ENCODE data around the gene FGFR1OP2.
"Not testable (repeated sequence)": the region's sequence is repeated elsewhere in the genome, so short reads cannot be mapped to it uniquely, and the experiment has no call there.

Gene FGFR1OP2

DNA sequence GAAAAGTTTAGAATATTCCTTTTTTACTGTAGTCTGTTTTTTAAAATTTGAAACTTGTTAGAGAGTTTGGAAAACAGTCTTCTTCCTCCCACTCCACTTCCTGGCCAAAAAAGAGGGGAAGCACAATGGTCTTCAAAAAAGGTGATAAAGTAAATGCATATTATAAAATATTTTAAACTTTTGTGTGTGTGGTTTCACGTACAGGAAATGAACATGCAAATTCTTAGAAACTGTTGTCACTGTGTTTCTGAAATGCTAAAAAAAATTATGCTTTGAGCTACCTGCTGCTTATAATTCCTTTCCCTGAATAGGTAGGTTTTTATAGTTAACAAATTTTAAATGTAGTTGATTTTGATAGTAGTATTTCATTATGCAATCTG, 2.9 kb downstream of the FGFR1OP2 start:
- DNase-seq: no peak

DNA sequence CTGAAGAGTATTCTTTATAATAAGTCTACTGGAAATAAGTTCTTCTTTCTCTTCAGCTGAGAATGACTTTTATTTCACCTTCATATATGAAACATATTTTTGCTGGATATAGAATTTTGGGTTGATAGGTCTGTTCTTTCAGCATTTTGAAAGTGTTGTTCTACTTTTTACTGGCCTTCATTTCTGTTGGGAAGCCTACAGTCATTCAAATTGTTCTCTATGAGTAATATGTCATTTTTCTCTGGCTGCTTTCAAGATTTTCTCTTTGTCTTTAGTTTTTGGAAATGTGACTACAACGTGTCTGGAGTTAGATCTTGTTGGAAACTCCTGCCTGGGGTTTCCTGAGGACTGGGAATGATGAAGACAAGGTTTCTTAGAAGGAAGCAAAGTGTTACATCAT, 10.0 kb downstream of the FGFR1OP2 start:
- no peak for DNase-seq

DNA sequence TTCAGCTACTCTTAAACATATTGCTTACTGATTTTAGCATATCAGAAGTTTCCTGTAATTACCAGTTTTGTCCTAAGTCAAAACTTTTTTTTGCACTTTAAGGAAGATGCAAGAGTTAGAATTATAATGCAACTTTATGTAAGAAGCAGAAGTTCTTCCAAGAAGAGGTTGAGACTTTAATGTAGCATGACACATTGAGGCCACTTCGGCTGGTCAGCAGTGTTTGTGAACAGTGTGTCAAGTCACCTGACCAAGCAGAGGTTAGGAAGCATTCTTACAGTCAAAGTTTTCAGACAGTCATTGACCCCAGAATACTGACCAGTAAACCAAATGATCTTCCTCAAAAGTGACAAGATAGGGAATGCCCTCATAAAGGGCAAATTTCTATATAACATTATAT, 15.2 kb downstream of the FGFR1OP2 start:
- DNase-seq: no peak

DNA sequence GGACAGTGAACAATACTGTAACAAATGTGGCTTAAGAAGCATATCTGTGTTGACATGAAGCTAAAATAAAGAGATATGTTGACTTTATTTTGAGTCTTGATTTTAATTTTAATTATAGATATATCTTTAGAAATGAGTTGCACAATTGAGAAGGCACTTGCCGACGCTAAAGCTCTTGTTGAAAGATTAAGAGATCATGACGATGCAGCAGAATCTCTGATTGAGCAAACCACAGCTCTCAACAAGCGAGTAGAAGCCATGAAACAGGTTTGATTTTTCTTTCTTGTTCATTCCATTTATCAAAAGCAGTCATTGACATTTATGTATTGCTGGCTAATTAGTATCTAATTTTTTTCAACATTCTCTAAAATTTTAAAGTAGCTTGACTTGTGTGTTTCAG, 15.8 kb downstream of the FGFR1OP2 start:
- DNase-seq: no peak

DNA sequence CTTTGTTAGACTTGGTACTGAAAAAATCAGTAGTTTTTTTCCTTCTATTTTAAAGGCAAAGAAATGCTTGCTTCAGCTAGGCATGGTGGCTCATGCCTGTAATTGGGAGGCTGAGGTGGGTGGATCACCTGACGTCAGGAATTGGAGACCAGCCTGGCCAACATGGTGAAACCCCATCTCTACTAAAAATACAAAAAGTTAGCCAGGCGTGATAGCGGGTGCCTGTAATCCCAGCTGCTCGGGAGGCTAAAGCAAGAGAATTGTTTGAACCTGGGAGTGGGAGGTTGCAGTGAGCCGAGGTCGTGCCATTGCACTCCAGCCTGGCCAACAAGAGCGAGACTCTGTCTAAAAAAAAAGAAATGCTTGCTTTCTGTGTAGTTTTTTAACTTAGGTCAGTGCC, 23.1 kb downstream of the FGFR1OP2 start:
- not testable (repeated sequence) for DNase-seq

DNA sequence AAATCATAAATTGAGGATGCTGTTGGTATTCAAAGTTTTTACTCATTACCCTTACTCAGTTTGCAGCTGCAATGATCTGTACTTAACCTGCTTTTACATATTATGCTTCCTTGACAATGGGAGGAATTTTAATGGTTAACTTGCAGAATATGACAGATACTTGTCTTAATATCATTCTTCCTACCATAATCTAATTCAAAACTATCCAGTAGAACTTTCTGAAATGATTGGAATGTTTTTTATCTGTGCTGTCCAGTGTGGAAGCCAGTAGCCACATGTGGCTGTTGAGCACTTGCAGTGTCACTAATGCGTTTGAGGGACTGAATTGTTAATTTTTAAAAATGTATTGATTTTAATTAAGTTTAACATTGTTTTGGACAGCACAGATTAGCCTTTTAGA, 23.5 kb downstream of the FGFR1OP2 start:
- no peak for DNase-seq

DNA sequence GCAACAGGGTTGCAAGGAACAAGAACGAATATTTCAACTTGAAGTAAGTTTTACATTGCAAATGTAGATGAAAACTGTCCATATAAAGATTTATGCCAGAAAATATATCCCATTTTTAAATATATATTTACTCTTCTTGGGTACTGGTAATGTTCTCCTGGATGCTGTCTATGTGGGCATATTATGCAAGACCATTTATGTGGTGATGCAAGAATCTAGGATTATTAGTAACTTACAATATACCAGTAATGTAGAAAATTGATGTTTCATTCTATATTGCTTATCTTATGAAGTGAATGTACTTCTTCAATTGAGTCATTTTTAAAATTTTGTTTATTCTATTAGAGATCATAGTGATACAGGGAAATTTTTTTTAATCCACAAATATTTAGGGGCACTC, 25.1 kb downstream of the FGFR1OP2 start:
- peak; percentile 13 for DNase-seq

DNA sequence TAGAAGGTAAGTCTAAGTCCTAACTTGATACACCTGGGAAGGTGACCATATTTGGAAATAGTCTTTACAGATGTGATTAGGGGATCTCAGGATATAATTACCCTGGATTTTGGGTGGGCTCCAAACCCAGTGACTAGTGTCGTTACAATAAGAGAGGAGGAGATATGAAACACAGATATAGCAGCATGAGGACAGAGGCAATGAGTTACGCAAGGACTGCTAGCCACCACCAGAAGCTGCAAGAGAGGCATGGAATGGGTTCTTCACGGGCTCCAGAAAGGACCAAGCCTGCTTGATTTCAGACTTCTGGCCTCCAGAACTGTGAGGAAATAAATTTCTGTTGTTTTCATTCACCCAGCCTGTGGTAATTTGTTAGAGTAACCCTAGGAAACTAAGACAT, 28.6 kb downstream of the FGFR1OP2 start:
- no peak for DNase-seq

DNA sequence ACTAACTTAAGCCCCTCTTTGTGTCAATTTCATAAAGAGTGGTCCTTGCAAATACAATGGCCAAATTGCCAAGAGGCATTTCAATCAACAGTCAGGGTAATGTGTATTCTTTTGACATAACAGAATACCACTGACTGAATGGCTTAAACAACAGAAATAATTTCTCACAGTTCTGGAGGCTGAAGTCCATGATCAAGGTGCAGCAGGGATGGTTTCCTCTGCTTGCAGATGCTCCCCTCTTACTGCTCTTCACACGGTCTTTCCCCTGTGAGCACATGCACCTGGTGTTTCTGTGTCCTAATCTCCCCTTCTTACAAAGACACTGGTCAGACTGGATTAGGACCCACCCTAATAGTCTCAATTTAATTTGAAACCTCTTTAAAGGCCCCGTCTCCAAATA, 31.9 kb downstream of the FGFR1OP2 start:
- no peak for DNase-seq

DNA sequence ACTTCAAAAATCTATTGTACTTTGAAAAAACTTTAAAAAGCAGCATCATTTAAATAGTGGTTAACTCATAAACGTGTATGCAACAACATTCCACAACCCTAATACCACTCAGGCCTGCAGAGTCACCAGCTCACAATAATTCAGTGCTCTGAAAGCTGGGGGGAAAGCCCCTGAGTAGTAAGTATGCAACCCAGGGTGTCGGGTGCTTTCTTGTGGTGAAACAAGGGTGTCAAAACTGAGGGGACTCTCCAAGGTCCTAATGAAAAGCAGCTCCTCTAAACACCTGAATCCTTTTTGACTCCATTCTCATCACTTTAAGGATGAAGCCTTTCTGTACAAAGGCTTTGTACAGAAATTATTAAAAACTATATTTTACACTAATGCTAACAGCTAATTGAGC, 33.7 kb downstream of the FGFR1OP2 start:
- no peak for DNase-seq

DNA sequence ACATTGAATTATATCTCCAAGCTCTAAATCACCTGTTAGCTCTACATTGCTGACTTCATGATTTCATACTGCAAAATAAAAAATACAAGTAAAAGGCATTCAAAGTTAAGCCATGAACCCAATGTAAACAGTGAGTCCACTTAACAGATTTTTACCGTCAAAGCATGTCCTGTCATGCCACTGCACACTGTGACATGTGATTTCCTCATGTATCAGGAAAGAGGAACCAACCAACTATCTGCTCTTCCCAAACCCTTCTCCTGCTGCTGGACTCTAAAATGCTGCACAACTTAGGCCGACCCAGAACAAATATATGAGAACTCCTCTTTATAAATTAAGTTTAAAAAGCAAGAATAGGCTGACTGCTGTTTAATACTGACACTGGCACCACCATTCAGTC, 38.4 kb downstream of the FGFR1OP2 start:
- no peak for DNase-seq

DNA sequence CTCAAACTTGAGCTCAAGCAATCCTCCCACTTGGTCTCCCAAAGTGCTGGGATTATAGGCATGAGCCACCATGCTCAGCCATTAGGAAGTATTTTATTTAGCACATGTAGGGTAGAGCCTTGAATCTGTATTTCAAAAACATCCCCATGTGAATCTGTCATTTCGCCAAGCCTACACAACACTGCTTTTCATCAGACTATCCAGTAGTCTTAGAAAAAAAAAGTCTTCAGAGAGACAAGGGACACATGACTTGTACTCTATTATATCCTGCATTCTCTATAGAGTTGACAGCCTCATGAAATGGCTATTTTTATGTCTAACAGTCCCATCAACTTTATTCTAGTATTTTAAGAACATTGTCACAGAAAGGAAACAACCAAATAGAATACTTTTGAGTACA, 40.5 kb downstream of the FGFR1OP2 start:
- no peak for DNase-seq

DNA sequence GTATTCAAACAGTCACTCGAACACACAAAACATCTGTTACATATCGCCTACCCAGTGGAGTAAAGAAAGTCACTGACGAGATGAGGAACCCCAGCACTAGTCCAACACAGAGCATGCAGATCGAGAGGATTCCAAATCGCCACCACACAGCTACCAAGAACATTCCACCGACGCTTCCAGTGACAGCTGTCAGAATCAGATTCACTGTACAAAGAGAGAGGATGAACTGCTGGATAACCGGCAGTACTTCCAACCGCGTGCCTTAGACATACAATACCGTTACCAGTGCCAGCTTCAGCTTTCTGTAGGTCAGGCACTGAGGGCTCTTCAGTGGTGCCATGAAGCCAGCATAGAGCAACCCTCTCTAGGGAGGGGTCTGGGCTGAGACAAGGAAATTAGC, 41.5 kb downstream of the FGFR1OP2 start:
- DNase-seq: no peak

DNA sequence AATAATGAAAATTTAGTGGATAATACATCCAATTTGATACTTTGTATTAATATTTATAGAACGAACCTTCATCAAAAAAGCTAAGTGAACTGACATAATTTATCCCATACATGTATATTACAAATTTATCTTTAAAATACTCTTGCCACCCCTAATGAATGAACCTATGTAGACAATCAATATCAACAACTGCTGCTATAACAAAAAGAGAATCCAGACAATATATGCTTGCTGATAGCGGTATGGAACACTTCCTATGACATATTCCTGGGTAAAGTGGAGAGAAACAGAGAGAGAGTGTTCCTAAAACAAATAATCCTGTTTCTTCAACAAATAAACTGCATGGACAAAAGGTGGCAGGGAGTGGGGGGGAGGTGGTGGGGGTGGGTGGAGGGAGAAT, 44.6 kb downstream of the FGFR1OP2 start:
- no peak for DNase-seq

DNA sequence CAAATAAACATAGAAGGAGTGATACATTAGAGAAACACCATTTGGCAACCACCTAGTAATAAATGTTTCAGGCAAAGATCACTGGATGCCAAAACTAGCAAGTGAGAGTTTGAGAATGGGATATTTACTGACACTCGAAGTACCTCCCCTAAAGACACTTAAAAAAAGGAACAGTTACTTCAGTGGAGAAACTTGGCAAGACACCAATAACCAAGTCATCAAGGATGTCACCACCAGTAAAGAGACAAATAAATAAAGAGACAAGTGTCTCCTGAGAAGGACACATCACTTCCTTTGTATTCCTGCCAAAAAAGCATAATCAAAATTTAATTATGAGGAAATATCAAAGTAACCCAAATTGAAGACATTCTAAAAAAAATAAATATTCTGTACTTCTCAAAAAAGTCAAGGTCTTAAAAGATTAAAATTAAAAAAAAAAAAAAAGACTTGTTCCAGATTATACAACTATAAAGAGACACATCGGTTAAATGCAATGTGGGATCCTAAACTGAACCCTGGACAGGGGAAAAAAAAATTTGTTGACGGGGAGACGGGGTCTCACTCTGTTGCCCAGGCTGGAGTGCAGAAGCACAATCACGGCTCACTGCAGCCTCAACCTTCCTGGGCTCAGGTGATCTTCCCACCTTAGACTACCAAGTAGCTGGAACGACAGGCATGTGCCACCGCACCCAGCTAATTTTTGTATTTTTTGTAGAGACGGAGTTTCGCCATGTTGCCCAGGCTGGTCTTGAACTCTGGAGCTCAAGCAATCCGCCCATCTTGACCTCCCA, 49.6 kb downstream of the FGFR1OP2 start:
- DNase-seq: peak; percentile 9

DNA sequence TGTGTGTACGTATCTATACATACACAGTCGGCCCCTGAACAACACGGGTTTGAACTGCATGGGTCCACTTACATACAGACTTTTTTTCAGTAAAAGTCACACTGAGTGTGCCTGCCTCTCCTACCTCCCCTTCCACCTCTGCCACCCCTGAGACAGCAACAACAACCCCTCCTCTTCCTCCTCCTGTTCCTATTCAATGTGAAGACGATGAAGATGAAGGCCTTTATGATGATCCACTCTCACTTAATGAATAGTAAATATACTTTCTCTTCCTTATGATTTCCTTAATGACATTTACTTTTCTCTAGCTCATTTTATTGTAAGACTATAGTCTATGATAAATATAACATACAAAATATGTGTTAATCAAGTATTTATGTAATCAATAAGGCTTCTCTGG, 50.4 kb downstream of the FGFR1OP2 start:
- DNase-seq: no peak

DNA sequence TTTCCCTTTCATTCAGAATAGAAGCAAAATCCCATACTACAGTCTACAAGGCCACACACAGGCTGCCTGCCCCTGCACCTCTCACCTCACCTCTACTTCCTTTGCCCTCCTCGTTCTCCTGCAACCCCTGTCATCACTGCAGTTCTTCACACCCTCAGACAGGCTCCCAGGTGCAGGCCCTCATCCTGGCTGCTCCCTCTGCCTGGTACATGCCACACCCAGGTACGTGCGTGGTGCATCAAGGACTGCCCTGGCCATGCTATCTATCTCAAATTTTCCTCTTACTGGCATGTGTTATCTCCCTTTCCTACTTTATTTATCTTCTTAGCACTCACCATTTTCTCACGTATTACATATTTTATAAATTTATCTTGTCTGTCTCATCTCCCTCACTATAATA, 51.6 kb downstream of the FGFR1OP2 start:
- no peak for DNase-seq

DNA sequence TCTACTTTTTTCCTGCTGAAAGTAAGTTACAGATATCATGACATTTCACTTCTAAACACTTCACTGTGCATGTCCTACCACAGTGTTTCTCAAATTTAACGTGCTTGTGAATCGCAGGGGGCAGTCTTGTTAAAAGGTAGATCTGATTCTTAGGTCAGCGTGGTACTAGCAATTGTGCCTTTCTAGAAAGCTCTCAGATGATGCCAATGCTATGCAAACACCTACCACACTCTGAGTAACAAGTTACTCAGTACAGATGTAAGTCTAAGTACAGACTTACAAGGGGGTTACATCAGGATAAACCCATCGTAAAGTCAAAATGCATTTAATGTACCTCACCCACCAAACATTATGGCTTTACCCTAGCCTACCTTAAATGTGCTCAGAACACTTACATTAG, 53.6 kb downstream of the FGFR1OP2 start:
- DNase-seq: no peak

DNA sequence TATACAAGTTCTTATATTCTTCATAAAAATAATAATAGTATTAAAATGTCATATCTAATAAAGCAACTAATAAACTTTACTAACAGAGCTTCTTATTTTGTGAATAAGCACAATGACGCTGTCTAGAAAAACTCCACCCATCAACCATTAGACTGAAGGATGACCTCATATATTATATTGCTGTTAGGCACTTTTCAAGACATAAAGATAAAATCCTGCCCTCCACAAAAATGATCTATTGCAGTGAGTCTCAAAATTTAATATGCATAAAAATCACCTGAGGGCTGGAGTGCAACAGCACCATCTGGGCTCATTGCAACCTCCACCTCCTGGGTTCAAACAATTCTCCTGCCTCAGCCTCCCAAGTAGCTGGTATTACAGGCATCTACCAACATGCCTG, 55.8 kb downstream of the FGFR1OP2 start:
- no peak for DNase-seq

DNA sequence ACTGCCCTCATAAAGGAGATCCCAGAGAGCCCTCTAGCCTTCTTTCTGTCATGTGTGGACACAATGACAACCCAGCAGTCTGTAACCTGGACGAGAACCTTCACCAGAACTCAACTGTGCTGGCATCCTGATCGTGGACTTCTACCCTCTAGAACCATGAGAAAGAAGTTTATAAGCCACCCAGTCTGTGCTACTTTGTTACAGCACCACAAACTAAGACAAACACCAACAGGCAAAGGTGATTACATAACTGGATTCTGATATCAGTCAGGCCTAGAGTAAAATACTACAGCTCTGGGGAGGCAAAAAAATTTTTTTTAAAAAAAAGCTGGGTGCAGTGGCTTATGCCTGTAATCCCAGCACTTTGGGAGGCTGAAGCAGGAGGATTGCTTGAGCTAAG, 57.4 kb downstream of the FGFR1OP2 start:
- DNase-seq: no peak

DNA sequence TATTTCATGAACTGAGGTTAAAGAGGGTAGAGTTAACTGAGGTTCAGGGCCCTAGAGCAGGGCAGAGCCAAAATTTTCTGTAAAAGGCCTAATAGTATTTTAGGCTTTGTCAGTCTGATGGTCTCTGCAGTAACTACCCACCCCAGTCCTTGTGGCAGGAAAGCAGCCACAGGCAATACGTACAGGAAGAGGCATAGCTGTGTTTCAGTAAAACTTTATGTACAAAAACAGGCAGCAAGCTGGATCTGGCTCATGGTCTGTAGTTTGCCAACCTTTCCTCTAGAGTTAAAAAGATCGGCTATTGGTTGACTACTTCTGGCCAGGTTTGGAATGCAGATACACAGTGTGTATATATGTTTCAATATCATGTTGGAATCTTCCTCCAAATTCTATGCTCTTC, 58.7 kb downstream of the FGFR1OP2 start:
- DNase-seq: no peak

DNA sequence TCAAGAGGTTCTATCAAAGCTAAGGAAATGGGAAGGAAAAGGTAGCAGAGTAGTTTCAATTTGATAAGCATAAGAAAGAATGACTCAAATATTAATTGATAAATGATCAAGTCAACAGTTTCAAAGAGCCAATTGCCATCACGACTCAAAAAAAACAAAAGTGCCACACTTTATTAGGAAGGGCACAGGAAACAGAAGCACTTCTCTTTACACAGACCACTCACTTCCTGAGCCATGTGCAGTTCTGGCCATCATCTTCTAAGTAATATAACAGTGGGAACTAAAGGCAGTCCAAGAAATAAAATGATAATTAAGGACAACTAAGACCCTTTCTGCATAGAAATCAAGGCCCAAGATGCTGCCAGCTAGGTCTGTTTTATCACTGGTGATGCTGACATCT, 62.7 kb downstream of the FGFR1OP2 start:
- DNase-seq: no peak

DNA sequence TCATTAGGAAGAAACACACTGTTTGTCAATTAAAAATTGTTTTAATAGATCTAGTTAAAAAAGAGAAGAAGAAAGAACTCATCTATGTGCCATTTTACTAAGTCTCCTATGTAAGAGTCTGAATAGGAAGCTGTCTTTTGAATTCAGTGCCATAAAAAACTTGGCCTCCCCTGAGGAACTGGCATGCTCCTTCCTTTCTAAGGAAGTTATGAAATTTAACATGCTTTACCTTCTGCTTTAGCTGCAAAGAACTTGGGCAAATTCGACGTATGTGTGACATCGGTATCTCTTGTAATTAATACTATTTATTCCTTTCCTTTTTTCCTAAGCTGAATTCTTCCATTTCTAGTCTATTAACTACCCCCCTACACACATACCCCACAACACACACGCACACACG, 63.4 kb downstream of the FGFR1OP2 start:
- DNase-seq: no peak

DNA sequence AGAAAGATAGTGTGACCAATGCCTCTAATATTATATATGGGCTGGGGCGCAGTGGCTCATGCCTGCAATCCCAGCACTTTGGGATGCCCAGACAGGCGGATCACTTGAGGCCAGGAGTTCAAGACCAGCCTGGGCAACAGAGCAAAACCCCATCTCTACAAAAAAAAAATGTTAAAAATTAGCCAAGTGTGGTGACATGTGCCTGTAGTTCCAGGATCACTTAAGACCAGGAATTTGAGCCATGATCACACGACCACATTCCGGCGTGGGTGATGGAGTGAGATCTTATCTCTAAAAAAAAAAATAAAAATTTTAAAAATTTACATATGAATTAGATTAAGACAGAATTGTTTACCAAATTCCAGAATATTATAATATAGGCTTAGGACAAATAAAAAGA, 63.9 kb downstream of the FGFR1OP2 start:
- DNase-seq: no peak

All from fibroblast of skin of scalp (primary cell).